PFSK-1 (cell line): ENCODE data around the gene IER3.

Source experiments
- FOXP2 ChIP-seq: optimal IDR thresholded peaks from 2 replicates; pipeline ENCODE3; 2011; ENCODE audit warnings: borderline replicate concordance, control low read depth, inconsistent platforms; ENCODE audit not compliant: insufficient read depth; ENCODE audit errors: extremely low read length, extremely low read depth
- POLR2AphosphoS5 ChIP-seq: IDR thresholded peaks from 2 replicates; pipeline ENCODE4 v1.6.1; 2012; ENCODE audit warnings: low read depth, mild to moderate bottlenecking, control low read depth, low read length, moderate library complexity
- REST ChIP-seq, 2 experiments: IDR thresholded peaks; 2 replicates each; pipeline versions ENCODE4 v1.6.1 to v1.8.0; 2011 to 2012; ENCODE audit warnings: low read depth in 2 of 2, low read length in 2 of 2, control low read depth in 1 of 2, inconsistent platforms in 1 of 2, mild to moderate bottlenecking in 1 of 2, moderate library complexity in 1 of 2; ENCODE audit not compliant: insufficient read depth in 1 of 2
- SIN3A ChIP-seq: IDR thresholded peaks from 2 replicates; pipeline ENCODE4 v1.6.1; 2012; ENCODE audit warnings: mild to moderate bottlenecking, low read length, moderate library complexity, borderline replicate concordance; ENCODE audit not compliant: insufficient read depth
- TAF1 ChIP-seq: IDR thresholded peaks from 2 replicates; pipeline ENCODE4 v1.6.1; 2012; ENCODE audit warnings: low read length, control low read depth, borderline replicate concordance; ENCODE audit not compliant: insufficient read depth

IER3 gene

GRCh38 chr6:30719356-30719755 is 25.0 kb downstream of the IER3 start:
- no peak for TF ChIP-seq TAF1
- no peak for TF ChIP-seq POLR2AphosphoS5
- no peak for TF ChIP-seq SIN3A
- no peak for TF ChIP-seq REST (IDR thresholded peaks at IDR 0.05; ENCODE audit: insufficient read depth in 1 of 2, low read depth in 2 of 2, low read length in 2 of 2)
- no peak for TF ChIP-seq FOXP2

GRCh38 chr6:30717845-30718720 is 26.3 kb downstream of the IER3 start:
- TF ChIP-seq POLR2AphosphoS5 = peak; percentile 2; the same call in 1 of the 2 replicates

- TF ChIP-seq TAF1 (peak; percentile 85), REST (IDR thresholded peaks at IDR 0.05; ENCODE audit: insufficient read depth in 1 of 2, low read depth in 2 of 2, low read length in 2 of 2) (peak in 1 of 2 experiments; percentile 3; a peak in 1 of 4 replicates), FOXP2 (no peak), POLR2AphosphoS5 (peak; percentile 77), SIN3A (0 out of 2 replicates have a peak, but pooled peaks have one; percentile 69)
Observed at GRCh38 chr6:30717129-30717844, 27.1 kb downstream of the IER3 start, which contains the start of gene MDC1. TSS of gene MDC1 (minus strand) at chr6:30717281. CDS start at chr6:30715175, 2,106 bp downstream.

GRCh38 chr6:30716879-30717128 is 27.5 kb downstream of the IER3 start:
- TF ChIP-seq REST (IDR thresholded peaks at IDR 0.05; ENCODE audit: insufficient read depth in 1 of 2, low read depth in 2 of 2, low read length in 2 of 2) (no peak), SIN3A (no peak), TAF1 (no peak), FOXP2 (no peak), POLR2AphosphoS5 (no peak)

GRCh38 chr6:30714263-30714662 is 30.1 kb downstream of the IER3 start:
- TF ChIP-seq SIN3A = no peak
- no peak for TF ChIP-seq REST (IDR thresholded peaks at IDR 0.05; ENCODE audit: insufficient read depth in 1 of 2, low read depth in 2 of 2, low read length in 2 of 2)
- no peak for TF ChIP-seq FOXP2
